ENCODE measurements around the gene APP. TPM values are rescaled to one million over a fixed set of nuclear protein-coding genes. Genes with fewer than 3 reads are reported as not detected.

Gene APP
- total and polyA plus RNA-seq, 2 experiments from 2014 or later, result 55.7 to 316 TPM

GRCh38 chr21:26107429-26107828 is 63.1 kb downstream of the APP start:
- H4K20me1 ChIP-seq (ENCODE audit: insufficient read depth, poor library complexity, severe bottlenecking), result peaks cover 8% of the 10 kb centered on the region
- H3K27ac ChIP-seq, result no peak overlapping the region
- H3K4me2 ChIP-seq, result no peak overlapping the region
- H2AFZ ChIP-seq, result no peak overlapping the region
- no peaks in the 10 kb centered on the region for H3K36me3 ChIP-seq (replicated peaks; ENCODE audit: insufficient read depth, low read depth)
- H3K4me1 ChIP-seq (ENCODE audit: insufficient read depth), result no peaks in the 10 kb centered on the region
- no peaks in the 10 kb centered on the region for H3K9me3 ChIP-seq (ENCODE audit: low read depth)
- no peaks in the 10 kb centered on the region for H3K9me2 ChIP-seq (replicated peaks; ENCODE audit: insufficient read depth)
- H3K79me2 ChIP-seq, result peaks cover 93% of the 10 kb centered on the region
- no peaks in the 10 kb centered on the region for H3K27me3 ChIP-seq
- no peak for DNase-seq (ENCODE audit: low spot score)
- no peak overlapping the region for H3K4me3 ChIP-seq
- WGBS (ENCODE audit: low lambda C conversion rate, missing lambda C conversion rate), result 82% methylated on average over 4 of the region's 4 CpGs
- TF ChIP-seq EZH2phosphoT487 (IDR thresholded peaks at IDR 0.05; ENCODE audit: low read depth, severe bottlenecking, unreplicated experiment) (no peak), EZH2 (IDR thresholded peaks at IDR 0.05; ENCODE audit: borderline replicate concordance) (no peak), CTCF (IDR thresholded peaks at IDR 0.05; ENCODE audit: poor library complexity) (no peak)

GRCh38 chr21:26106562-26106961 is 64.0 kb downstream of the APP start:
- Histone ChIP-seq H3K36me3 (replicated peaks; ENCODE audit: insufficient read depth, low read depth) (no peaks in the 10 kb centered on the region), H3K9me3 (ENCODE audit: low read depth) (no peaks in the 10 kb centered on the region), H3K27ac (no peak overlapping the region), H3K27me3 (no peaks in the 10 kb centered on the region), H3K79me2 (peaks cover 91% of the 10 kb centered on the region), H4K20me1 (ENCODE audit: insufficient read depth, poor library complexity, severe bottlenecking) (peaks cover 8% of the 10 kb centered on the region), H3K4me2 (no peak overlapping the region), H2AFZ (no peak overlapping the region), H3K4me3 (no peak overlapping the region), H3K9me2 (replicated peaks; ENCODE audit: insufficient read depth) (no peaks in the 10 kb centered on the region), H3K4me1 (ENCODE audit: insufficient read depth) (no peaks in the 10 kb centered on the region)
- no peak for TF ChIP-seq EZH2 (IDR thresholded peaks at IDR 0.05; ENCODE audit: borderline replicate concordance)
- TF ChIP-seq CTCF (IDR thresholded peaks at IDR 0.05; ENCODE audit: poor library complexity), result no peak
- no peak for TF ChIP-seq EZH2phosphoT487 (IDR thresholded peaks at IDR 0.05; ENCODE audit: low read depth, severe bottlenecking, unreplicated experiment)
- no peak for DNase-seq (ENCODE audit: low spot score)
- WGBS (ENCODE audit: low lambda C conversion rate, missing lambda C conversion rate), result 86% methylated on average over 7 of the region's 7 CpGs

GRCh38 chr21:26105819-26106218 is 64.8 kb downstream of the APP start:
- H3K4me2 ChIP-seq, result no peak overlapping the region

More at GRCh38 chr21:26105819-26106218, 64.8 kb downstream of the APP start:
- no peak overlapping the region for H3K27ac ChIP-seq
- no peaks in the 10 kb centered on the region for H3K9me3 ChIP-seq (ENCODE audit: low read depth)
- no peak overlapping the region for H3K4me3 ChIP-seq
- H3K79me2 ChIP-seq, result peaks cover 90% of the 10 kb centered on the region
- H3K9me2 ChIP-seq (replicated peaks; ENCODE audit: insufficient read depth), result no peaks in the 10 kb centered on the region
- WGBS (ENCODE audit: low lambda C conversion rate, missing lambda C conversion rate), result 90% methylated on average over 5 of the region's 5 CpGs
- no peaks in the 10 kb centered on the region for H3K27me3 ChIP-seq
- H3K36me3 ChIP-seq (replicated peaks; ENCODE audit: insufficient read depth, low read depth), result no peaks in the 10 kb centered on the region
- H2AFZ ChIP-seq, result no peak overlapping the region
- TF ChIP-seq EZH2phosphoT487 (IDR thresholded peaks at IDR 0.05; ENCODE audit: low read depth, severe bottlenecking, unreplicated experiment) (no peak), CTCF (IDR thresholded peaks at IDR 0.05; ENCODE audit: poor library complexity) (no peak), EZH2 (IDR thresholded peaks at IDR 0.05; ENCODE audit: borderline replicate concordance) (no peak)
- peaks cover 6% of the 10 kb centered on the region for H4K20me1 ChIP-seq (ENCODE audit: insufficient read depth, poor library complexity, severe bottlenecking)
- DNase-seq (ENCODE audit: low spot score), result no peak
- peaks cover under 1% of the 10 kb centered on the region for H3K4me1 ChIP-seq (ENCODE audit: insufficient read depth)
